Upper lobe of right lung (tissue), 1 donor: ENCODE measurements around the gene EPB41L3. TPM values are rescaled to one million over a fixed set of nuclear protein-coding genes. Genes with fewer than 3 reads are reported as not detected.

Experiments used
- ATAC-seq: fragments of 200-7000 bp; cut with Tn5 transposase; one replicate; pipeline ENCODE4 v1.9.1; 2020; ENCODE audit warnings: mild to moderate bottlenecking, moderate library complexity
- DNase-seq: peaks from one replicate; pipeline ENCODE4 v3.0.0-alpha.2; 2020
- H3K27ac ChIP-seq: fragments of 200-600 bp; one replicate; pipeline ENCODE4 v1.8.0; 2022
- H3K27me3 ChIP-seq: fragments of 200-600 bp; one replicate; pipeline ENCODE4 v1.8.0; 2022; ENCODE audit warnings: mild to moderate bottlenecking
- H3K36me3 ChIP-seq: fragments of 200-600 bp; one replicate; pipeline ENCODE4 v1.8.0; 2022
- H3K4me1 ChIP-seq: fragments of 200-600 bp; one replicate; pipeline ENCODE4 v1.8.0; 2022
- H3K4me3 ChIP-seq: fragments of 200-600 bp; one replicate; pipeline ENCODE4 v1.8.0; 2022; ENCODE audit warnings: mild to moderate bottlenecking
- H3K9me3 ChIP-seq: fragments of 200-600 bp; one replicate; pipeline ENCODE4 v1.8.0; 2022
- intact Hi-C: fragments of 100-400 bp; cut with DNase I; formaldehyde crosslinking; loops from one replicate; pipeline ENCODE4 v1.11.0; 2022
- total RNA-seq: library from RNA; stranded (reverse); fragmentation: NEBNext Ultra II Directional; extraction: Animal tissue kit (Norgen Biotek cat#: 25700); gene quantifications from one replicate; pipeline ENCODE4 v1.2.1, GENCODE V29; 2021
- TF ChIP-seq, protein P1 (sequence below): fragments of 200-600 bp; IDR thresholded peaks from one replicate; pipeline ENCODE4 v1.8.0; 2022; ENCODE audit warnings: antibody characterized with exemption
- donor health status: DM: no; HTN: yes; CAD: no; lungs with severe emphysema.

Gene EPB41L3
- total RNA-seq, 1 donor from 2014 or later = 68.9 TPM

DNA sequence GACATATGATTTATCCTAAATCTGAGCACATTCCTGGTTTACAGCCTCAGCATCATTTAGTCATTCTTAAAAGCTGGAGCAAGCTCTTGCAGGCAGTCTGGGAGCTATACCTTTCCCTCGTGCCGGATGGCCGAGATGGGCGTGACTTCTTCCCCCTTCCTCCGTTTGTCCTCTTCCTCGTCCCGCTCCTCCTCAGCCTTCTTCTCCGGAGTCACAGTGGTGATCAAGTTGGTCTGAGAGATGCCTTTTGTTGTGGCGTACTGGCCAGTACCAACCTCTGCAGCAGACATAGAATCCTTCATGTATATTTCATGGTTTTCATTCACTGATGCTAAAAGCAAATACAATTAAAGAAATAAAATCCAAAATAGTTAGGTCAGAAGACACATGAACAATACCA lies 124.2 kb downstream of the EPB41L3 start:
- ATAC-seq (no peak), DNase-seq (no peak)
- Histone ChIP-seq H3K27me3 (no peaks in the 10 kb centered on the region), H3K27ac (no peak overlapping the region), H3K36me3 (no peaks in the 10 kb centered on the region), H3K4me3 (no peak overlapping the region), H3K4me1 (peaks cover 6% of the 10 kb centered on the region), H3K9me3 (no peaks in the 10 kb centered on the region)
- intact Hi-C loops = no loop called here
- TF ChIP-seq, protein P1, sequence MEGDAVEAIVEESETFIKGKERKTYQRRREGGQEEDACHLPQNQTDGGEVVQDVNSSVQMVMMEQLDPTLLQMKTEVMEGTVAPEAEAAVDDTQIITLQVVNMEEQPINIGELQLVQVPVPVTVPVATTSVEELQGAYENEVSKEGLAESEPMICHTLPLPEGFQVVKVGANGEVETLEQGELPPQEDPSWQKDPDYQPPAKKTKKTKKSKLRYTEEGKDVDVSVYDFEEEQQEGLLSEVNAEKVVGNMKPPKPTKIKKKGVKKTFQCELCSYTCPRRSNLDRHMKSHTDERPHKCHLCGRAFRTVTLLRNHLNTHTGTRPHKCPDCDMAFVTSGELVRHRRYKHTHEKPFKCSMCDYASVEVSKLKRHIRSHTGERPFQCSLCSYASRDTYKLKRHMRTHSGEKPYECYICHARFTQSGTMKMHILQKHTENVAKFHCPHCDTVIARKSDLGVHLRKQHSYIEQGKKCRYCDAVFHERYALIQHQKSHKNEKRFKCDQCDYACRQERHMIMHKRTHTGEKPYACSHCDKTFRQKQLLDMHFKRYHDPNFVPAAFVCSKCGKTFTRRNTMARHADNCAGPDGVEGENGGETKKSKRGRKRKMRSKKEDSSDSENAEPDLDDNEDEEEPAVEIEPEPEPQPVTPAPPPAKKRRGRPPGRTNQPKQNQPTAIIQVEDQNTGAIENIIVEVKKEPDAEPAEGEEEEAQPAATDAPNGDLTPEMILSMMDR = no peak

DNA sequence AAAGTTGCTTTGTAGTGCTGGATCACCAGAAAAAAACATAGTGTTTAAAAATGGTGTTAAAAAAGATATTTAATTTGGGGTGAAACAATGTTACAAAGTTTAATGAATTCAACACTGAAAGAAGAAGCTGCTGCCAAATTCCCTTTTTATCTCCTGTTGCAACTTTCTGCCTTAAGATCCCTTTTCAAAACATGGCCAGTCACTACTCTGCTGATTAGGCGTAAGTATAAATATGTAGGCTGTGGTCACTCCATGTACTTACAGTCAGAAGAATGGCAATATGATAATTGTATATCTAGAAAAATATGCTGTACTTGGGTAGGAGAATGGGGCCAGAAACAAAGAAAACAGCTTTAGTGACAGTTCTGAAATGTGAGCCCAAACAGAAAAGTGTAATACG lies 124.8 kb downstream of the EPB41L3 start:
- H3K36me3 ChIP-seq = no peaks in the 10 kb centered on the region
- TF ChIP-seq, protein P1 = no peak
- no peaks in the 10 kb centered on the region for H3K9me3 ChIP-seq
- ATAC-seq = no peak
- DNase-seq = no peak
- no peak overlapping the region for H3K4me3 ChIP-seq
- no peaks in the 10 kb centered on the region for H3K27me3 ChIP-seq
- peaks cover 6% of the 10 kb centered on the region for H3K4me1 ChIP-seq
- intact Hi-C loops = no loop called here
- no peak overlapping the region for H3K27ac ChIP-seq

DNA sequence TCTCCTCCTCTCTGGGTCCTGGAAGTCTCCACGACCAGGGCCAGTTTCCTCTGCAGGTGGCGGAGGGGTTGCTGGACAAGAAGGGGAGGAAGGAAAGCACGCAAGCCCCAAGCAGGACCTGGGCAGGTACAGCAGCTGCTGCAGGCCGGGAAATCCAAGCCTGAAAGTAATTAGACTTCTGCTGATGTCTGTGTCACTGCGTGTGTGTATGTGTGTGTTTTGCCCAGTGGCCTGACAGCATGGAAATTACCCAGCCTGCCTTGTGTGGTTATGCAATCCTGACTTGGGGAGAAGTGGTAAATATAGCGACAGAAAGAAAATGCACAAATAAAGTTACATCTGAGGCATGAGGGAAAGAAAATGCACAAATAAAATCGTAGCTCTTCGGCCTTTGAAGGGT lies 126.5 kb downstream of the EPB41L3 start:
- H3K4me1 ChIP-seq = peaks cover 6% of the 10 kb centered on the region
- no peaks in the 10 kb centered on the region for H3K9me3 ChIP-seq
- H3K27ac ChIP-seq = no peak overlapping the region
- no peaks in the 10 kb centered on the region for H3K27me3 ChIP-seq
- TF ChIP-seq, protein P1 = no peak
- no peaks in the 10 kb centered on the region for H3K36me3 ChIP-seq
- ATAC-seq = peak; percentile 88
- peak overlapping the region; percentile 4 for H3K4me3 ChIP-seq
- DNase-seq = no peak
- intact Hi-C loops = no loop called here

DNA sequence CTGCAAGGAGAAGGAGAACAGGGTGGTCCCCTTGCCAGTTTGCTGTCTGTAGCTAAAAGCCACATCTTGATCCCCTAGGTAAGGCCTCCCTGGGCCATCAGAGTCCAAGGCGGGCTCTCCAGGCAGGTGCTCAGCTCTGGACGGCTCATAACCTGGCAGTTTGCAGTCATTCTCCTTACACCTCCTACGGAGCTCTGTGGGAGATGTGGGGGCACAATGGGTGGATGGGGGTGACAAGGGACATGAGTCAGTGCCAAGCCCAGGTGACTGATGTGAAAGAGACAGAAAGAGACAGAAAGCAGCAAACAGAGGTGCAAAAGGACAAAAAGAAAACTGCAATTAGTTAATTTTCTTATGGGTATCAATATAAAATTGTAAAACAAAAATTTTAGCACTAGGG lies 127.7 kb downstream of the EPB41L3 start:
- no peak overlapping the region for H3K27ac ChIP-seq
- intact Hi-C loops = no loop called here
- ATAC-seq (no peak), DNase-seq (no peak)
- peaks cover 6% of the 10 kb centered on the region for H3K4me1 ChIP-seq
- no peaks in the 10 kb centered on the region for H3K9me3 ChIP-seq
- no peak overlapping the region for H3K4me3 ChIP-seq
- no peaks in the 10 kb centered on the region for H3K27me3 ChIP-seq
- no peaks in the 10 kb centered on the region for H3K36me3 ChIP-seq
- TF ChIP-seq, protein P1 = no peak

DNA sequence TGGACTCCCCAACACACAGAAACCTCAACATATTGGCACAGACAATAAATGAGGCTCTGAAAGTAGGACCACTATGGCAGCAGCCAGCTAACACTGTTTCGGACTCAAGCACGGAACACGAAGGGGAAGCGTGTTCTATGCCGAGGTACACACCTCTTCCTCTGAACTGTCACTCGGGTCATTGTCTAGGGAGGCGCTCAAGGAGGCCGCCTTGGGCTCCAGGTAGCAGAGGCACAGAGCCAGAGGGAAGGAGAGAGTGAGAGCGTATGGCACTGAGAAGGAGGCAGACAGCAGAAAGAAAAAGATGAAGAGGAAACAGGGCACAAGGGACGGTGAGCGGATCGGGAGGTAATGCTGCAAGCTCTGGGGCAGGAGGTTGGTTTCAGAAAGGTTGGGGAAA lies 128.1 kb downstream of the EPB41L3 start:
- intact Hi-C loops = no loop called here
- no peak overlapping the region for H3K27ac ChIP-seq
- TF ChIP-seq, protein P1 = no peak

DNA sequence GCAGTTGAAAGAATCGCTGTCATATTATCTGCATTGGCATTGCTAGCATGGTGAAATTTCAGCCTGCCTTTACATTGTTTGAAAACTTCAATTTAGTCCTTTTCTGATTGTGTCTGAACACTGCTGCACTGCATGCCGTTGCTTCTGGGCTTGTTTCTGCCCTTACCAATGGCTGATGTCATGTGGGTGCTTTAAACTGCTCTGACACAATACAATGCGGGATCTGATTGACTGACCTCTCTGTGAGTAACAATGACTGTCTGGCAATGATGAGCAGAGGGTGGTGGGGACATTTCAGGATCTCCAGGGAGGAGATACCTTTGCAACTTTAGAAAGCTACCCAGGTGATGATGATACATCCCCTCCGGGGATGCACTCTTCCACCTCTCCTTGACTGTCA lies 128.8 kb downstream of the EPB41L3 start:
- no peaks in the 10 kb centered on the region for H3K9me3 ChIP-seq
- H3K4me3 ChIP-seq = no peak overlapping the region
- intact Hi-C loops = no loop called here
- TF ChIP-seq, protein P1 = no peak
- no peak for DNase-seq
- H3K27ac ChIP-seq = no peak overlapping the region
- no peak for ATAC-seq
- H3K4me1 ChIP-seq = peaks cover 6% of the 10 kb centered on the region
- no peaks in the 10 kb centered on the region for H3K27me3 ChIP-seq
- no peaks in the 10 kb centered on the region for H3K36me3 ChIP-seq

More for the DNA sequence above, 128.1 kb downstream of the EPB41L3 start:
- Histone ChIP-seq H3K36me3 (no peaks in the 10 kb centered on the region), H3K4me3 (no peak overlapping the region), H3K27me3 (no peaks in the 10 kb centered on the region), H3K9me3 (no peaks in the 10 kb centered on the region), H3K4me1 (peaks cover 6% of the 10 kb centered on the region)
- DNase-seq (no peak), ATAC-seq (no peak)
